ENCODE measurements around the gene SPAG16.

GRCh38 chr2:214014551-214015220 is 730.4 kb downstream of the SPAG16 start:
- TF ChIP-seq ZNF148 (tag by site-specific recombination; IDR thresholded peaks at IDR 0.05; ENCODE audit: borderline replicate concordance) (no peak), CTCF (tag by site-specific recombination; IDR thresholded peaks at IDR 0.05) (no peak), ZNF248 (tag by site-specific recombination; IDR thresholded peaks at IDR 0.05) (no peak), SP2 (tag by site-specific recombination; IDR thresholded peaks at IDR 0.05) (no peak), ZSCAN18 (tag by site-specific recombination; IDR thresholded peaks at IDR 0.05) (no peak), ZNF558 (tag by site-specific recombination; IDR thresholded peaks at IDR 0.05) (no peak), ZNF837 (tag by site-specific recombination; IDR thresholded peaks at IDR 0.05) (no peak), ZNF513 (tag by site-specific recombination; IDR thresholded peaks at IDR 0.05) (no peak), ZNF48 (tag by site-specific recombination; IDR thresholded peaks at IDR 0.05) (no peak), ZNF121 (tag by site-specific recombination; IDR thresholded peaks at IDR 0.05) (no peak), ZNF76 (tag by site-specific recombination; IDR thresholded peaks at IDR 0.05; ENCODE audit: borderline replicate concordance, low read depth) (no peak), SCRT2 (tag by site-specific recombination; IDR thresholded peaks at IDR 0.05) (no peak)
